HG02870 (cell line): ENCODE data around the gene SLC26A1.

Experiments used
- ATAC-seq: cut with Tn5 transposase; IDR thresholded peaks from one replicate; pipeline ENCODE4 v1.9.1; 2021; ENCODE audit warnings: mild to moderate bottlenecking, moderate library complexity; ENCODE audit not compliant: unreplicated experiment

Gene SLC26A1, protein sequence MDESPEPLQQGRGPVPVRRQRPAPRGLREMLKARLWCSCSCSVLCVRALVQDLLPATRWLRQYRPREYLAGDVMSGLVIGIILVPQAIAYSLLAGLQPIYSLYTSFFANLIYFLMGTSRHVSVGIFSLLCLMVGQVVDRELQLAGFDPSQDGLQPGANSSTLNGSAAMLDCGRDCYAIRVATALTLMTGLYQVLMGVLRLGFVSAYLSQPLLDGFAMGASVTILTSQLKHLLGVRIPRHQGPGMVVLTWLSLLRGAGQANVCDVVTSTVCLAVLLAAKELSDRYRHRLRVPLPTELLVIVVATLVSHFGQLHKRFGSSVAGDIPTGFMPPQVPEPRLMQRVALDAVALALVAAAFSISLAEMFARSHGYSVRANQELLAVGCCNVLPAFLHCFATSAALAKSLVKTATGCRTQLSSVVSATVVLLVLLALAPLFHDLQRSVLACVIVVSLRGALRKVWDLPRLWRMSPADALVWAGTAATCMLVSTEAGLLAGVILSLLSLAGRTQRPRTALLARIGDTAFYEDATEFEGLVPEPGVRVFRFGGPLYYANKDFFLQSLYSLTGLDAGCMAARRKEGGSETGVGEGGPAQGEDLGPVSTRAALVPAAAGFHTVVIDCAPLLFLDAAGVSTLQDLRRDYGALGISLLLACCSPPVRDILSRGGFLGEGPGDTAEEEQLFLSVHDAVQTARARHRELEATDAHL

DNA sequence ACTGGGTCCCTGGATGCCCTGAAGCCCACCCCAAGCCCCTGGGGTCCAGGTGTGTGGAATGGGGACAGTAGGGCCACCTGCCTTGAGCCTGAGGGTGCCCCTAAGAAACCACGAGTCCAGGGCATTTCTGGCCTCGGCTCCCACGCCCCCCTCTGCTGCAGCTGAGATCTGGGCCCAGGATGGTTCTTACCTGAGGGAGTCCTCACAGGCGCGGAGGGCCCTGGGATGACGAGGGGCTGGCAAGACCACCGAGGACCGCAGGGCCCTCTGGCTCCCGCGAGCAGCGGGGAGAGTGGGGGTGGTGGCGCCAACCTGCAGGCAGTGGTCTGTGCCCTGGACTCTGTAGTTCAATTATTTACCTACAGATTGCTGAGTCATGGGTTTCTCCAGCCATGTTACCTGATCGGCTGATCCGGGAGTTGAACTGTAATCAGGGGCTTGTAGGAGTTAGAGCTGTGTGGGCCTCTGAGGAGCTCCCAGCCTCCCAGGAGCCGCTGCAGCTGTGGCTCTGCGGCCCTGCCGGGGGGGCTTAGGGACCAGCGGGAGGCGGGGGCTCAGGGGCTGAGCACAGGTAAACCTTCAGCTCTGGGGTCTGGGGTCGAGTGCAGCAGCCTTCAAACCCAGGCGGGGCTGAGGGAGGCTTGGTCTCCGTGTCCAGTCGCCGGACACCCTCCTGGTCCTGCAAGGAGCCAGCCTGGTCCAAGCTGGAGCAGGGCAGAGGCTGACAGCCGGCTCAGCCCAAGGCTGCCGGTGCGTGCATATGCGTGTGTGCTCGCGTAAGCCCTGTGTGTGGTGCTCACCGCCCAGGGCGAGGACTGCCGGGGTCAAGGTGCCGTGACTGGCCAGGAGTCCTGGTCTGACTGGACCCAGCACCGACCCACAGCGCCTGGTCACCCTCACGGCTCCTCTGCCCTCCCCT lies at the start of gene SLC26A1:
Gene SLC26A1 (minus strand): TSS at position 294 of the 919 bp plus-strand sequence. CDS start 1,701 bp downstream, outside the sequence.
- ATAC-seq = no peak

DNA sequence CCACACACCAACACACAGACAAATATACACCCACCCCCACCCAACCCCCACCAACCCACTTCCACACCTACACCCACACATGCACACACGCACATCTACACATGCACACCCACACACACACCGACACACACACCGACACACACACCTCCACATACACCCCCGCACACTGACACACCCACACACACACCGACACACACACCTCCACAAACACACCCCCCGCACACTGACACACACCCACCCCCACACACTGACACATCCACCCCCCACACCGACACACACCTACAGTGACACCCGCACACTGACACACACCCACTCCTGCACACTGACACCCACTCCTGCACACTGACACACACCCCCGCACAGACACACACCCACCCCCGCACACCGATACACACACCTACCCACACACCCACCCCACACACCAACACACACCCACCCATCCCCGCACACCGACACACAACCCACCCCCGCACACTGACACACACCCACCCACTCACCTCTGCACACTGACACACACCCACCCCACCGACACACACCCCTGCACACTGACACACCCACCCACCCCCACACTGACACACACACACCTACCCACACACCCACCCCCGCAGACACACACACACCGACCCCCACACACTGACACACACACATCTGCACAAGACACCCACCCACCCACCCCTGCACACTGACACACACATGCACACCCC lies 49.3 kb upstream of the SLC26A1 start:
- no peak for ATAC-seq

DNA sequence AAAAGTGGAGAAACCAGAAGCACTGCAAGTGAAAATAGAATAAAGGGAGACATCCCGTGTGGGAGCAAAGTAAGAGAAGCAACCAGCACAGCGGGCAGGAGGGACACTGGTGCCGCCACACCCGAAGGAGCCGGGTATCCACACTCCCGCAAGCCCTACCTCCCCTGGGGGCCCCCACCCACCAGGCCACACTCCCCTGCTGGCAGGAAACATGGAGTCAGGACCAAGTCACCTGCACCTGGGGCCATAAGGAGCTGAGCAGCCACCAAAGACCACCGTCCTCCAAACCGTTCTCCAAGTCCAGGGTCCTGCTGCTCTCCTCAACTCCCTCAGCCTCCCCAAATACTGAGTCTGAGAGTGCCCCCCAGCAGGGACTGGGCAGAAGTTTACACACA lies 48.7 kb upstream of the SLC26A1 start:
- ATAC-seq = no peak

DNA sequence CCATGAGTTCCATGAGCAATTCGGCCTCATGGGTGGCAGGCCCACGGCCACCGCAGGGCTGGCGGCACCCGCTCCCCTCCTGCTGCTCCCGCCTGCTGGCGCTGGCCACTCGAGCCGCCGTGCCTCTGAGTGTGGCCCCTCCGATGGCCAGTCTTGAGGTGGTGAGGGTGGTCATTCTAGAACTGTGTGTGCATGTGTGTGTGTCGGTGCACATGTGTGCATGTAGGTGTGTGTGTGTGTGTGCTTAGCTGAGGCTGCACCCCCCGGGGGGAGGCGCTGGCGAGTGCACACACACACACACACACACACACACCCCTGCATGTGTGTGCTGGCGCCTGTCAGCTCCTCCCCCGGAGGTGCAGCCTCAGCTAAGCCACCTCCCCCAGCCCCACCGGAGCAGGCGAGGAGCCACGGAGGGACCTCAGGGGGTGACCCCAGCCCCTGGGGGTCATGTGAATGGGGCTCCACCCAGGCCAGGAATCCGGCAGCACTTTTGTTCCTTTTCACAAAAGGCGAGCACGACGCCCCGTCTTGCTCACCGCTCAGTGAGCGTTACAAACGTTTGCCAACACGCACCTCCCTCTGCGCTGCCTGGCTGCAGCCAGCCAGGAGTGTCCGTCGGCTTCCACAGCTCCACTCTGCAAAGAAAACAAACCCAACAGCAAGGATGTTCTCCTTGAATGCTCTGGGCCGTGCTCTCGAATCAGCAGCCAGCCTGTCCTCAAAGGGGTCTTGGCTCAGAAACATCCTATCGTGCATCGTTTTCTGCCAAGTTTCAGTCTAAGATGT lies 48.1 kb upstream of the SLC26A1 start:
- no peak for ATAC-seq

DNA sequence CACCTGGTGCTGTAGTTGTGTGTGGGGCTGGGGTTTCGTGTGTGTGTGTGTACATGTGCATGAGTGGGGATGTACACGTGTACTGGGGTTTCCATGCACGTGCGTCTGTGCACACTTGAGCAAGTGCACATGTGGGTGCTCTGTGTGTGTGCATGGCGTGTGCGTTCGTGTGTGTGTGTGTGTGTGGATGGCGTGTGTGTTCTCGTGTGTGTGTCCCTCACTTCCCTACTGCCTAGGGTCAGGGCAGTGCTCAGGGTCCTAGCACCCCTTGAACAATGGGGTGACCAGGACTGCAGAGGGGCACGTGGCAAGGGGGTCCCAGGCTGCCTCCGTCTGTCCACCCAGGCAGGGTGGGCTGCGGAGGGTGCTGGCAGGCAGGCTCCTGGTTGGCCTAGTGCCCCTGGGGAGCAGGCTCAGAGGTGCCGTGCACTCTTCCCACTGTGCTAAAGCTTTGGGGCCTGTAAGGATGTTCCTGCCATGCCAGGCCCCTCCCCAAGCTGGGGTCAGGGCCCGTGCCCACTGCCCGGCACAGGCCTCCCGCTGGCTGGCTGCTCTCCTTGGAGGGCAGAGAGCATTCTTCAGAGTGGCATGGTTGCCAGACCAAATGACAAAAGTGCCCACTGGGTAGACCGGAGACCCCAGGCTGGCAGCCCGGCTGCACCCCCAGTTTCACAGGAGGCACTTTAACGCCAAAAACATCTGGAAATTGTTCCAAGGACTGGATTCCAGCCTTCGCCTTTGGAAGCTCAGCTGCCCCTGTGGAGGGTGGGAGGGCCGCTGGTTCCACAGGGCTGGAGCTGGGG lies 47.3 kb upstream of the SLC26A1 start:
- no peak for ATAC-seq

DNA sequence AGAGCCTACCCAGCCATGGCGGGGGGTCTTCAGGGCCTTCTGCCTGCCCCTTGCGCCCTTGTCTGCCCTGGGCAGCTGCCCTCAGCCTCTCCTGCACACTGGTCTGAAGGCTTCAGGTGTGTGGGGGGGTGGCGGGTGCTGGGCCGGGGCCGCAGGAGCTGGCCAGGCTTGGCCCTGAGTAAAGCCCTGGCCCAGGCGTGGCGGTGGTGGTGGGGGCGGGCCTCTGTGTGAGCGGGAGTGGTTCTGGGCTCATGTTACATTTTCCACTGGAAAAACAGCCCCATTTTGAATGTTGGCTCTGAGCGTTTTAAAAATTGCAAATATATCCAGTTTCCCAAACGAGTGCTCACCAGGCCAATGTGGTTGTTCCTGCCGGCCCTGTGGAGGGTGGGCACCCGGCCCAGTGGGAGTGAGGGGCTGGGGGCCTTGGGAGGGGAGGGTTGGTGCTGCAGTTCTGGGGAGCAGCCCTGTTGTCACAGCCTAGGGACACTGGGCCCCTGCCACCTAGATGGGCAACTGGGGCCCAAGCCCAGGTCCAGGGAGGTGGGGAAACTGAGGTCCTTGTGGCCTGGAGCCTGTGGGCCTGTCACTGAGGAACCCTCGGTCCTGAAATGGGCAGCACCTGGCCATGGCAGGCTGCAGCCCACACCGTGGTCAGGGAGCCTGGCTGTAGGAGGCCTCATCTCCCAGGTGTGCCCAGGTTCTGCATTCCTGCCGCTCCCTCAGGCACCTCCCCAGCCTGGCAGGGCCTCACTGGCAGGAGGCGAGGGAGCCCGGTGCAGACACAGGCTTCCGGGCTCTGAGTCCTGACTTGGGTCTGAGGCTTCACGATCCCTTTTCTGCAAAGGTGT lies 46.5 kb upstream of the SLC26A1 start:
- no peak for ATAC-seq

DNA sequence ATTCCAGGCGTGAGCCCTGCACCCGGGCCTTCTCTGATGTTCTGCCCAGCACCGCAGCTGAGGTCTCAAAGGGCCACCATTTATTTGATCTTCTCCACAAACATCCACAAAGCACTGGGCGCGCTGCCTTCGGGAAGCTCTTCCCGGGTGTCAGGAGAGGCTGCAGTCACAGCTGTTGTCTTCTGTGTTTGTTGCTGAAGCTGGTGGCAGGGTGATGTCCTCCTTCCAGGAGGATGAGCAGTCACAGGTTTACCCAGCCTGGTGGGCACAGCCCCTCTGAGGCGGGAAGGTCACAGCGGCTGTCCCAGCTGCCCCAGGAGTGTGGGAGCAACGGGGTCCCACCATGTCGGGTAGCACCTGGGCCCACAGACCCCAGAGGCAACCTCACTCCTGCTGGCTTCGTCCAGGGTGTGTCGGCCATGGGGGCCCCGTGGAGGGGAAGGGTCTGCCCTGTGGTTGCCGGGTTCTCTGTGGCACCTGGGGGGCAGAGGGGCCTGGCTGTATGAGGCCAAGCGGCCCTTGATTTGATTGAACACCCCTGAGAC lies 45.8 kb upstream of the SLC26A1 start:
- no peak for ATAC-seq

DNA sequence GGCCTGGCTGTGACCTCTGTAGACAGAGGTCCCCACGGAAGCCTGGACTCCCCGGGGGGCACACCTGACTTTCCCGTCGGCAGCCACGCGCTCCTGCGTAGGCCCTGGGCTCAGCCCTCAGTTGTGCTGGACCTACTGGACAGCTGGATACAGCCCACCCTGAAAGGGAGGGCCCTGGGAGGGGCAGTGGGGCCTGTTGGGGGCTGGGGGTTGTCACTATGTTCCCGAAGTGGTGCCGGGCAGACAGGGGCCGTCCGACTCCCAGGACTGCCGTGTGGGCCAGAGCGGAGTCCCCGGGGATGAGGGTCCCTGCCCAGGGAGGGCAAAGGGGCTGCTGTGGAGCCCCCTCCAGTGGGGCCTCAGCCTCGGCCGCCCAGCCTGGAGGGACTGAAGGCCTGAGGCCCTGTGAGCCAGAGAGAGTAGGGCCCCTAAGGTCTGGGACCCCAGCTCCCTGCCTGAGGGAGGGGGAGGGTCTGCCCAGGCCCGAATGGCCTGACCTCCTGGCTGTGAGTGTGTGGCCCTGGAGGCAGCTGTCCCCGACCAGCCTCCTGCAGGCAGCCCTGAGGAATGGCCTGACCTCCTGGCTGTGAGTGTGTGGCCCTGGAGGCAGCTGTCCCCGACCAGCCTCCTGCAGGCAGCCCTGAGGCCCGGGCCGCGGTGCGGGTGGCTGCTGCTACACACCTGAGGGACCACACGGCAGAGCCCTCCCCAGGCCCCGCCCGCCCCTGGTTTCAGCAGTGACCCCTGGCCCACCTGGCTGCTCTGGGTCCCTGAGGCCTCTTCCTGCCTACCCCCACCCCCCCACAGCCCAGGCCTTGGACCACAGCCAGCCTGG lies 44.0 kb upstream of the SLC26A1 start:
- ATAC-seq = no peak

DNA sequence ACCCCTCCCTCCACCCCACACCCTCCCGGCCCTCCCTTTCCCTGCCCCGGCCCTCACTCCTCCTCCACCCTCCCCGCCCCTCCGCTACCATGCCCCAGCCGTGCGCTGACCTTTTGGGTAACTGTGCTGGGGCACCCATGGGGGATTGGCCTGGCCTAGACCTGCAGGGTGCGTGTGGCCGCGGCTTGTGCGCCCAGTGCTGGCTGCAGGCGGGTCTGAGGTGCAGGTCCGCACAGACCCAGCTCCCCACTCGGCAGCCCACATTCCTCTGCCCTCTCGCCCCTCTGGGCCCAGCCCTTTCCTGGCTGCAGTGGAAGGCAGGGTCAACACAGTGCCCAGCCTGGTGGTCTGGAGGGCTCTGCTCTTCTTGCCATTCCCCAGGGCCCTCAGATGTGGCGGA lies 42.9 kb upstream of the SLC26A1 start:
- no peak for ATAC-seq

DNA sequence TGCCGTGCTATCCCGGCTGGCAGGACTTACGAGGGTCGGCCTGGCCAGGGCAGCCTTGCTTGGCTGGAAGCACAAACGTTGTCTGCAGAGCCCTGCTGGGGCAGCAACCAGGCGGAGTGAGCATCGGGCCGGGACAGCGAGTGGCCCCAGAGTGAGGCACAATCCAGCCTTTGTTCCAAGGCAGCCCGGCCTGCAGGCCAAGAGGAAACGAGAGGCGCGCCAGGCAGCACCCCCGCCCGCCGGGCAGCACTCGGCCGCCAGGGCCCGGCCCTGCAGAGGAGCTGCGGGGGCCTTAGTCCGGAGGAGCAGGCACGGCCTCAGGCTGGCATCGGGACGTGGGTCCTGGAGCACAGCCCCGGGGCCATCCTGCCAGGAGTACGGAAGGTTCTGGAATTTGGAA lies 42.3 kb upstream of the SLC26A1 start:
- ATAC-seq = no peak

DNA sequence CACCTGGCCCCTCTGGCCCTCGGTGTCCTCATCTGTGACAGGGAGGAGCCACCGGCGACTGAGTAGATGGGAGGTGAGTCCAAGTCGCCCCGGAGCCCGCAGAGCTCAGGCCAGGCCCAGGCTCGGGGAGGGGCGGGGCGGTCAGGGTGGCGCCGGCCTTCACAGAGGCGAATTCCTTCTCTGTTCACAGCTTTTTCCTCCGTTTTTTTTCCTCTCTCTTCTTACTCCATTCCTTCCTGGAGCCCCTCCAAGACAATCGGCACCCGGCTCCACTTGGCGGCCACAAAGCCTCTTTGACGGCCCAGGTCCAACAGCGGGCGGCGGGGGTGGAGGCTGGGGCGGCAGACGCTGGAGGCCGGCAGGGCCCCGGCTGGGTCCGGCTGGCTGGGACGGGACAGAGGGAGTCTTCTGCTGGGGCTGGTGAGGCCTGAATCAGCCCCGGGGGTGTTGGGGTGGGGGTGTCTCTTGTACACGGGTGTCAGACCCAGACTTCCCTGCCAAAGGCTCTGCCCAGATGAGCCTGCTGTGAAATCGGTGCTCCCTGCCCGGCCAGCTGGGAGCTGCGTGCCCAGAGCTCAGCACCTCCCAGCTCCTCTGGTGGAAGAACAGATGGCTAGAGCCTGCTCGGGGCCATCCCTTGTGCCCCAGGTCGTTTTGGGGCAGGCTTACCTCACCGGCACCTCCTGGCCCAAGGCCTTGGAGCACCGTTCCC lies 40.8 kb upstream of the SLC26A1 start:
- no peak for ATAC-seq

DNA sequence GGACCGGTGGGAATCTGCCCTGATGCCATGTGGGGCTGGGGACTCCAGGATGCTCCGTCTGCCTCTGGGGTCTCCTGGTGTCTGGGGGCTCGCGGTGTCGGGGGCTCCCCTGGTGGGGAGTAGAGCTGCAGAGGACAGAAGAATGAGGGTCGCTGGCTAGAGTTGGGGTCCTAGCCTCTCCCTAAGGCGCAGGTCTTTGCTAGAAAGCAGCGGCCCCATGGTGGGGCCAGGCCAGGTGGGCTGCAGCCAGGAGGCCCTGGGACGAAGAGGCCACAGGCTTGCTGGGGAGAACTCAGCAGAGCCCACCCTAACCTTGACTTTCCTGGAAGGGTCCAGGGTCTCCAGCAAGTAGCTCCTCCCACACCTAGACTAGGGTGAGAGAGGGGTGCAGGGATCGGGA lies 39.7 kb upstream of the SLC26A1 start:
- ATAC-seq = no peak

DNA sequence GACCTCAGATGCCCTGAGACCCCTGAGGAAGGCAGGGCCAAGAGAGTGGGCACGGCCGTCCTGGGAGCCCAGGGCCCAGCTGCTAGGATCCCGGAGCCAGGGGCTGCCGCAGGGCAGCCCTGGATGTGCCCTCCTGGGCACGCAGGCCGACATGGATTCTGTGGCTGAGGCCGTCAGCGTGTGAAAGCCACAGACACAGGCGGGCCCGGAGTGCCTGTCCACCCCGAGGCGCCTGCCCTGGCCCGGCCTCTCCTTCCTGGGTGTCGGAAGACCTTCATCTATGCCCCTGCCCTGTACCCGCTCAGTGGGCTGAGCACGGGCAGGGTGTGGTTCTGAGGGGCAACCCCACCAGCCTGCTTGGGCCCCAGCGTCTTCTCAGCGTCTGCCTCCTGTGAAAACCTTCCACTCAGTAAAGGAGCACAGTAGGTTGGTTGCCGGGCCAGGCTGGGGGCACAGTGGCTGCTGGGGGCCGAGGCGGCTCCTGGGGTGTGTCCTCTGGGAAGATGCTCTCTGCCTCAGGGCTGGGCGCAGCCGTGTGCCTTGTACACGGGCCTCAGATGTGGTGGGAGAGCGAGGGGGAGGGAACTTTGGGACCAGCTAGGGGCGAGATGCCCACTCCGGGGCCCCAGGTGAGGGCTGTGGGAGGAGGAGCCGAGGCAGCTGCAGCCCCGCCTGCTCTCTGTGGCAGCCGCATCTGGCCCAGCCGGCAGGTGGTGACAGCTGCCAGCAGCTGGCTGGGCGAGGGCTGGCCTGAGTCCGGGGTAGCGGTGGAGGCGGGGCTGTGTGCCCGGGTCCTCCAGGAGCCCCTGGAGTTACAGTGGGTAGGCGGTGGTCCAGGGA lies 39.0 kb upstream of the SLC26A1 start:
- no peak for ATAC-seq

DNA sequence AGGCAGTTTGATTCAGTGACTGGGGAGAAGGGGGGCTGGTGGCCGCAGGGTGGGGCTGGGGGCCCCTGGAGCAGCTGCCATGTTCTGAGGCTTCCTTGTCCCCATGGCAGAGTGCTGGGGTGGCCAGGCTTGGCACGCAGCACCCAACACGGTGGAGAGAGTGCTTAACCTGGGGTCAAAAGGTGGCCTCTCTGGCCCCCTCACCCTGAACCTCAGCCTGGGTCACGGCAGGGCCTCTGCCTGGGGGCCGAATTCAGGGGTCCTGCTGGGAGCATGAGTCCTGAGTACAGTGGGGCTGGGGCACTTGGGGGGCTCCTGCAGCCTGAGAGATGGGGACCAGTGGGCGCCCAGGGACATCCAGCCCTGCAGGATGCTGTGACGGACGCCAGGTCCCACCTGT lies 38.1 kb upstream of the SLC26A1 start:
- ATAC-seq = no peak

DNA sequence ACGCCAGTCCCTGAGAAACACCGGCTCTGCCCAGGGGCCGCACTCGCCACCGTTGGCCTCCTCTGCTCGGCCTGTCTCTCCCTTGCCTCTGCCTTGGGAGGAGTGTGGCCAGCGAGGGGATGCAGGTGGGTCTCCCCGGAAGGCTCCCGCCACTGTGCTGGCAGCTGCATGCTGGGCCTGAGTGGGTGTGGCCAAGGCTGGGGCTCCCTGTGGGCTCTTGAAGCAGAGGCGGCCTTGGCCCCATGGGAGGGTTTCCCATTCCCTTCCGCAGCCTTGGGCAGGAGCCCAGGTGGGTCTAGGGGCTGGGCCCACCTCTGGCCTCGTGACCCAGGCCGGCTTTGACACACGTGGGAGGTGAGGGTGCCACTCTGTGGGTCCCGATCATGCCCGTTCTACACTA lies 37.4 kb upstream of the SLC26A1 start:
- ATAC-seq = no peak

DNA sequence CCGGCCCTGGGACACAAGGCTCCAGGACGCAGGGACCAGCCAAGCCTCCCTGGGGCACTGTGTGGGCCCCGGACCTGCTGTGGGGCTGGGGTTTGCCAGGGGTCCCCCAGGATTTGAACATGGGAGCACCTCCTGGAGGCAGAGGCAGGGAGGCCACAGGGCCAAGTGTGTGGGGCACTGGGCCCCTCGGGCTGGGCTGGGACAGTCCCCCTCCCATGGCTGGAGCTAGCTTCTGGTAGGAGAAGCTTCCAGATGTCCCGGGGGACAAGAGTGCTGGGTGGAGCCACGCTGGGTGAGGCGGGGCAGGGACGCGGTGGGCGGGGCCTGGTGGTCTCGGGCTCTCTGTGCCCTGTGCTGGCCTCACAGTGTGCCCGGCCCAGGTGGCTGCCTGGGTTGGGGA lies 36.8 kb upstream of the SLC26A1 start:
- ATAC-seq = no peak
